K562 (cell line): ENCODE results near the gene SERPING1. TPM values are rescaled to one million over a fixed set of nuclear protein-coding genes. Genes with fewer than 3 reads are reported as not detected.

Experiments
- CEBPG ChIP-seq, 3 experiments: fragments of 200-800 bp in 1 of 3; sonication (Bioruptor generic) in 1 of 3; sonication (generic) in 1 of 3; formaldehyde crosslinking in 1 of 3; IDR thresholded peaks in 2 of 3; conservative IDR thresholded peaks in 1 of 3; 2 replicates each; pipeline versions ENCODE4 v1.6.1 to v1.8.0; 2016 to 2022; ENCODE audit warnings: missing compliant biosample characterization in 2 of 3, missing genetic modification characterization in 2 of 3, mild to moderate bottlenecking in 1 of 3, missing genetic modification reagents in 1 of 3
- FOS ChIP-seq: IDR thresholded peaks from 3 replicates; pipeline ENCODE4 v1.6.1; 2011; ENCODE audit not compliant: insufficient read length; ENCODE audit errors: extremely low read depth
- KAT2B ChIP-seq: IDR thresholded peaks from one replicate; pipeline ENCODE4 v1.6.1; 2012; ENCODE audit warnings: low read depth, mild to moderate bottlenecking, control low read depth, inconsistent platforms, low read length, moderate library complexity
- LCOR ChIP-seq: sonication (generic); formaldehyde crosslinking; IDR thresholded peaks from 2 replicates; pipeline ENCODE4 v1.8.0; 2022; ENCODE audit warnings: mild to moderate bottlenecking, missing genetic modification reagents
- MCM7 ChIP-seq, 2 experiments: fragments of 450-650 bp; IDR thresholded peaks; 2 replicates each; pipeline ENCODE4 v1.6.1; 2016 to 2018
- NBN ChIP-seq: fragments of 450-650 bp; IDR thresholded peaks from 2 replicates; pipeline ENCODE4 v1.6.1; 2016; ENCODE audit warnings: low read depth, mild to moderate bottlenecking
- NFXL1 ChIP-seq: fragments of 450-650 bp; formaldehyde crosslinking; IDR thresholded peaks from 2 replicates; pipeline ENCODE4 v1.4.0; 2021; ENCODE audit warnings: mild to moderate bottlenecking
- NR2C2 ChIP-seq, 2 experiments: fragments of 200-800 bp in 1 of 2; sonication (Bioruptor generic) in 1 of 2; sonication (generic) in 1 of 2; formaldehyde crosslinking in 1 of 2; IDR thresholded peaks; 2 replicates each; pipeline versions ENCODE4 v1.6.1 to v1.8.0; 2016 to 2022; ENCODE audit warnings: mild to moderate bottlenecking in 1 of 2, missing compliant biosample characterization in 1 of 2, missing genetic modification characterization in 1 of 2, missing genetic modification reagents in 1 of 2
- XRCC5 ChIP-seq: fragments of 200-400 bp; formaldehyde crosslinking; IDR thresholded peaks from 2 replicates; pipeline ENCODE4 v1.6.1; 2017; ENCODE audit warnings: low read depth, mild to moderate bottlenecking, low read length
- YBX1 ChIP-seq: fragments of 450-650 bp; IDR thresholded peaks from 2 replicates; pipeline ENCODE4 v1.7.1; 2016; ENCODE audit warnings: mild to moderate bottlenecking
- ZNF354B ChIP-seq: fragments of 250-450 bp; sonication (Bioruptor Pico); IDR thresholded peaks from 2 replicates; pipeline ENCODE4 v1.4.0; 2020
- ZNF644 ChIP-seq: fragments of 200-800 bp; sonication (Bioruptor generic); IDR thresholded peaks from 2 replicates; pipeline ENCODE4 v1.6.1; 2016; ENCODE audit warnings: low read depth, missing genetic modification characterization, missing compliant biosample characterization
- ZNF699 ChIP-seq: fragments of 250-450 bp; sonication (Bioruptor Pico); IDR thresholded peaks from 2 replicates; pipeline ENCODE4 v1.8.0; 2021; ENCODE audit warnings: mild to moderate bottlenecking, moderate library complexity; ENCODE audit not compliant: insufficient replicate concordance
- polyA plus RNA-seq, 8 experiments: library from polyadenylated mRNA; depleted of rRNA in 4 of 8; stranded (reverse) in 5 of 8; unstranded in 3 of 8; fragments of >200 nt; fragmentation: Nextera tagmentation in 2 of 8; fragmentation: Illumina TruSeq in 1 of 8; extraction: Ambion mirVana in 2 of 8; extraction: Trizol in 1 of 8; gene quantifications; 2 replicates each; pipeline versions ENCODE4 v1.2.1 to v1.2.3, GENCODE V29; 2011 to 2014; ENCODE audit warnings: inconsistent platforms in 1 of 8, missing spikeins in 1 of 8
- total RNA-seq, 7 experiments: library from RNA; depleted of rRNA in 6 of 7; stranded (reverse); fragments of >200 nt in 6 of 7; fragmentation: Illumina TruSeq in 2 of 7; extraction: Trizol in 2 of 7; gene quantifications; 2 replicates each; pipeline versions ENCODE4 v1.2.1 to v1.2.3, GENCODE V29; 2011 to 2021; ENCODE audit warnings: low replicate concordance in 1 of 7
- TF ChIP-seq, protein P1 (sequence below), 2 experiments: fragments of 450-650 bp; formaldehyde crosslinking in 1 of 2; IDR thresholded peaks; 2 replicates each; pipeline versions ENCODE4 v1.4.0 to v1.6.1; 2014 to 2020; ENCODE audit warnings: mild to moderate bottlenecking in 2 of 2, borderline replicate concordance in 1 of 2, low read depth in 1 of 2
- TF ChIP-seq, protein P2 (sequence below): fragments of 450-650 bp; formaldehyde crosslinking; IDR thresholded peaks from 2 replicates; pipeline ENCODE4 v1.4.0; 2020; ENCODE audit warnings: mild to moderate bottlenecking, moderate library complexity
- TF ChIP-seq, protein P3 (sequence below): sonication (generic); formaldehyde crosslinking; IDR thresholded peaks from 2 replicates; pipeline ENCODE4 v1.8.0; 2022; ENCODE audit warnings: missing genetic modification reagents, mild to moderate bottlenecking, moderate library complexity, borderline replicate concordance

The SERPING1 gene
- total and polyA plus RNA-seq, 9 of the 15 experiments (the other 6 are each of a cell fraction or from before 2014, with no cell fraction given): 0.10 to 1.00 (median 0.21) TPM; not detected in 2

DNA sequence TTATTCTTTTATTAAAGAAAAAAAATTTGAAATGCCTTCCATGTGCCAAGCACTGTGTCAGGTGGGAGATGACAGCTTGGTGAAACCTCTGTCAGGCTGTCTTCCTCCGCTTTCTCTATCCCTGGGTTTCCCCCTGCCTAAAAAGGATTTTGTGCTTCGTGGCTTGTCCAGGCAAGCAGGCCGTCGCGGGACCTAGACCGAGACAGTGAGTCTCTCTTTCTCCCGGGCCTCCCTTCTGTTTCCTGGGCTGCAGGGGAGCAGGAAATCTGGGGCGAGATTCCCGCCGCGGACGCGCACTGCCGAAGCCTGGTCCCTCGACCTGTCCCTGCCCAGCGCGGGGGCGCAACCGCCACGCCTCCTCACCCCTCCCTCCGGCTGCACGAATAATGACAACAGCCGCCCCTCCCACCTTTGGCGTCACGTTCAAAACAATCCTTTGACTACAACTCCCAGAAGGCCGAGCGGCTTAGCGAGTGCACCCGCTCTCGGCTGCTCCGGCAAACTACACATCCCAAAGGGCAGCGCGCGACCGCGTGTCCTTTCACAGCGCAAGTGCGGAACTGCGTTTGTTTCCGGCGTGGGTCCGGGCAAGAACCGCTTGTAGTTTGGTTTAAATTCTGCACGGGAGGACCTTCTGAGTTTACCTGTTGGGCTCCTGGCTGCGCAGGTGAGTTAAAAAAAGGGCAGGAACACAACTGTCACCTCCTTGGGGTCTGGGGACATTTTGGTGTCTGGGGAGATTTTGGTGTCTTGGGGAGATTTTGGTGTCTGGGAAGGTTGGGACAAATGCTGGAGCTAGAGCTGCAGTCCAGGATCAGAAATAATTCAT is 59.9 kb downstream of the SERPING1 start, which contains the start of gene CLP1 (continued):
- TF ChIP-seq ZNF699 (CRISPR knock-in tag) (no peak), XRCC5 (no peak), MCM7 (IDR thresholded peaks at IDR 0.05) (no peak), NFXL1 (CRISPR knock-in tag) (no peak), KAT2B (no peak), YBX1 (no peak), ZNF354B (CRISPR knock-in tag) (no peak), ZNF644 (tag) (no peak), CEBPG (CRISPR knock-in tag; IDR thresholded peaks at IDR 0.05) (no peak), CEBPG (tag; conservative IDR thresholded peaks at IDR 0.05 in 1 of 2, IDR thresholded peaks at IDR 0.05 in 1 of 2) (no peak), NR2C2 (CRISPR knock-in tag; IDR thresholded peaks at IDR 0.05) (peak; percentile 69), NR2C2 (tag; IDR thresholded peaks at IDR 0.05) (peak; percentile 90), LCOR (CRISPR knock-in tag) (0 out of 2 replicates have a peak, but pooled peaks have one; percentile 51), FOS (no peak), NBN (no peak)
- TF ChIP-seq, protein P1, sequence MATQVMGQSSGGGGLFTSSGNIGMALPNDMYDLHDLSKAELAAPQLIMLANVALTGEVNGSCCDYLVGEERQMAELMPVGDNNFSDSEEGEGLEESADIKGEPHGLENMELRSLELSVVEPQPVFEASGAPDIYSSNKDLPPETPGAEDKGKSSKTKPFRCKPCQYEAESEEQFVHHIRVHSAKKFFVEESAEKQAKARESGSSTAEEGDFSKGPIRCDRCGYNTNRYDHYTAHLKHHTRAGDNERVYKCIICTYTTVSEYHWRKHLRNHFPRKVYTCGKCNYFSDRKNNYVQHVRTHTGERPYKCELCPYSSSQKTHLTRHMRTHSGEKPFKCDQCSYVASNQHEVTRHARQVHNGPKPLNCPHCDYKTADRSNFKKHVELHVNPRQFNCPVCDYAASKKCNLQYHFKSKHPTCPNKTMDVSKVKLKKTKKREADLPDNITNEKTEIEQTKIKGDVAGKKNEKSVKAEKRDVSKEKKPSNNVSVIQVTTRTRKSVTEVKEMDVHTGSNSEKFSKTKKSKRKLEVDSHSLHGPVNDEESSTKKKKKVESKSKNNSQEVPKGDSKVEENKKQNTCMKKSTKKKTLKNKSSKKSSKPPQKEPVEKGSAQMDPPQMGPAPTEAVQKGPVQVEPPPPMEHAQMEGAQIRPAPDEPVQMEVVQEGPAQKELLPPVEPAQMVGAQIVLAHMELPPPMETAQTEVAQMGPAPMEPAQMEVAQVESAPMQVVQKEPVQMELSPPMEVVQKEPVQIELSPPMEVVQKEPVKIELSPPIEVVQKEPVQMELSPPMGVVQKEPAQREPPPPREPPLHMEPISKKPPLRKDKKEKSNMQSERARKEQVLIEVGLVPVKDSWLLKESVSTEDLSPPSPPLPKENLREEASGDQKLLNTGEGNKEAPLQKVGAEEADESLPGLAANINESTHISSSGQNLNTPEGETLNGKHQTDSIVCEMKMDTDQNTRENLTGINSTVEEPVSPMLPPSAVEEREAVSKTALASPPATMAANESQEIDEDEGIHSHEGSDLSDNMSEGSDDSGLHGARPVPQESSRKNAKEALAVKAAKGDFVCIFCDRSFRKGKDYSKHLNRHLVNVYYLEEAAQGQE (IDR thresholded peaks at IDR 0.05; ENCODE audit: borderline replicate concordance): no peak
- TF ChIP-seq, protein P1 (CRISPR knock-in tag; IDR thresholded peaks at IDR 0.05; ENCODE audit: low read depth): no peak
- TF ChIP-seq, protein P2, sequence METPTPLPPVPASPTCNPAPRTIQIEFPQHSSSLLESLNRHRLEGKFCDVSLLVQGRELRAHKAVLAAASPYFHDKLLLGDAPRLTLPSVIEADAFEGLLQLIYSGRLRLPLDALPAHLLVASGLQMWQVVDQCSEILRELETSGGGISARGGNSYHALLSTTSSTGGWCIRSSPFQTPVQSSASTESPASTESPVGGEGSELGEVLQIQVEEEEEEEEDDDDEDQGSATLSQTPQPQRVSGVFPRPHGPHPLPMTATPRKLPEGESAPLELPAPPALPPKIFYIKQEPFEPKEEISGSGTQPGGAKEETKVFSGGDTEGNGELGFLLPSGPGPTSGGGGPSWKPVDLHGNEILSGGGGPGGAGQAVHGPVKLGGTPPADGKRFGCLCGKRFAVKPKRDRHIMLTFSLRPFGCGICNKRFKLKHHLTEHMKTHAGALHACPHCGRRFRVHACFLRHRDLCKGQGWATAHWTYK (CRISPR knock-in tag): no peak
- TF ChIP-seq, protein P3, sequence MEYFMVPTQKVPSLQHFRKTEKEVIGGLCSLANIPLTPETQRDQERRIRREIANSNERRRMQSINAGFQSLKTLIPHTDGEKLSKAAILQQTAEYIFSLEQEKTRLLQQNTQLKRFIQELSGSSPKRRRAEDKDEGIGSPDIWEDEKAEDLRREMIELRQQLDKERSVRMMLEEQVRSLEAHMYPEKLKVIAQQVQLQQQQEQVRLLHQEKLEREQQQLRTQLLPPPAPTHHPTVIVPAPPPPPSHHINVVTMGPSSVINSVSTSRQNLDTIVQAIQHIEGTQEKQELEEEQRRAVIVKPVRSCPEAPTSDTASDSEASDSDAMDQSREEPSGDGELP (CRISPR knock-in tag): peak; percentile 89; the same call in 1 of the 2 replicates
